ENCODE results near the gene SPDYE2B. TPM values are rescaled to one million over a fixed set of nuclear protein-coding genes. Genes with fewer than 3 reads are reported as not detected.
"Not testable (repeated sequence)": the region's sequence is repeated elsewhere in the genome, so short reads cannot be mapped to it uniquely, and the experiment has no call there.

Gene SPDYE2B
- total RNA-seq, 1 experiment from 2014 or later, result not detected

DNA sequence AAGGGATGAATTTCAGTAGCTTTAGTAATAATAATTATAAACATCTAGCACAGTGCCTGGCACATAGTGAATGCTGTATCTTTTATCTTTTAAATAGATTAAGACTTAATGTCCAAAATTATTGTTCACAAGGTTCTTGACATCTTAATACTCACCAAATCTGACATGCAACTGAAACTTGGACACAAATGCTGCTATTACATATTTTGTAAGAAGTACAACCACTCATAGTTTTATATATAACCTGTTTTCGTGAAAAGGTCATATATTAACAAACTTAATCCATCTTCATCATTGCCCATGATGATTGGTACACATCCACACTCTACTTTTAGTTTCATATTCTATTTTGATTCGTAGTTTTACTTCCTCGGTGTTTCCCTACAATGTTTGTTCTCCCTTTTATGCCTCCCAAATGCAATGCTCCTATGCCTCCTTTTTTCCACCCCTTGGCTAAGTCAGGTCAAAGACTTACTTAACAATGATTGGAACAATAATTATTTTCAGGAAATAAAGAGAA lies 45.0 kb downstream of the SPDYE2B start:
- H3K36me3 Mint-ChIP-seq; H3K4me3 Mint-ChIP-seq; H3K4me1 Mint-ChIP-seq; DNase-seq (ENCODE audit: low spot score); ATAC-seq; H3K9me3 Mint-ChIP-seq; H3K27ac Mint-ChIP-seq; POLR2A ChIA-PET; CTCF ChIA-PET: not testable (repeated sequence)
- H3K27me3 Mint-ChIP-seq (ENCODE audit: low read depth), result peaks cover 46% of the 10 kb centered on the region

GRCh38 chr7:102696009-102696408 lies 45.9 kb downstream of the SPDYE2B start:
- ATAC-seq, result peak; percentile 58
- H3K4me1 Mint-ChIP-seq; POLR2A ChIA-PET; H3K9me3 Mint-ChIP-seq; H3K27ac Mint-ChIP-seq; CTCF ChIA-PET; H3K4me3 Mint-ChIP-seq; H3K36me3 Mint-ChIP-seq; DNase-seq (ENCODE audit: low spot score): not testable (repeated sequence)
- H3K27me3 Mint-ChIP-seq (ENCODE audit: low read depth), result peaks cover 42% of the 10 kb centered on the region

DNA sequence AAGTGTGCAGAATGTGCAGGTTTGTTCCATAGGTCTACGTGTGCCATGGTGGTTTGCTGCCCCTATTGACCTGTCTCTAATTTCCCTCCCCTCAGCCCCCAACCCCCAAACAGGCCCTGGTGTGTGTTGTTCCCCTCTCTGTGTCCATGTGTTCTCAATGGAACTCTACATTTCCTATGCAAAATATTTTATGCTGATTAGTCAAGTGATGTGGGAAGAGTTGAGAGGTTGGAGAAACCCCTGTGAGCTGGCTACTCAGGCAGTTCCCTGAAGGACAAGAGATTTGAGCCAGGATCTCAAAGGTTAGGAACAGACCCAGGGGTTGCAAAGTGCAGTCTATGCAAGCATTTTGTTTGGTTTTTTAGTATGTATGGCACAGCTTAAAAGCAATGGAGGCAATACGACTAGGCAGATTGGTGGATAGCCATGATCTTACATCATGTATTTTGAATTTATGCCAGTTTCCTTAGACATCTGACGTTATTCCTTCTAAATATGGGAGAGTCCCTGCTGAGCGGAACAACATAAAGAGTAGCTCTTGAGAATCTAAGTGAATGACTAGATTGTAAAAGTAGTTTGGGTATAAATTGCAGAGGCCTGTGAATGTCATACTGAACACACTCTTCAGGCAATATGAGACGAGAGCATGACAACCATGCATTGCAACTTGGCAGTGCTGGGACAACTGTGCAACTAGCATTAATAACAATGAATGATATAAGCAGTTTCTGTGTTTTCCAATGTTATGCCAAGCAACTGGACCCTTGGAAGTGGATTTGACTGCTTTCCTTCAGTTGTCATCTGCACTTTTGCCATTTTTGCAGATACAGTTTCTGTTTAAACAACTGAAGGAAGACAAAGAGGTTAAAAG lies 47.8 kb downstream of the SPDYE2B start:
- H3K27ac Mint-ChIP-seq; DNase-seq (ENCODE audit: low spot score); H3K4me3 Mint-ChIP-seq; CTCF ChIA-PET; H3K4me1 Mint-ChIP-seq; H3K9me3 Mint-ChIP-seq; ATAC-seq; POLR2A ChIA-PET; H3K36me3 Mint-ChIP-seq: not testable (repeated sequence)
- H3K27me3 Mint-ChIP-seq (ENCODE audit: low read depth), result peaks cover 28% of the 10 kb centered on the region

GRCh38 chr7:102698962-102699750 lies 49.0 kb downstream of the SPDYE2B start:
- peaks cover 21% of the 10 kb centered on the region for H3K27me3 Mint-ChIP-seq (ENCODE audit: low read depth)
- H3K36me3 Mint-ChIP-seq; H3K9me3 Mint-ChIP-seq; H3K27ac Mint-ChIP-seq; DNase-seq (ENCODE audit: low spot score); H3K4me3 Mint-ChIP-seq; H3K4me1 Mint-ChIP-seq; CTCF ChIA-PET; ATAC-seq; POLR2A ChIA-PET: not testable (repeated sequence)

Other genes starting within 250 kb of the SPDYE2B start
- gene ORAI2, start 216.7 kb upstream of the SPDYE2B start, total RNA-seq (2021), result 22.2 to 25.9 TPM (median 24.7 TPM) in 3 replicates
- gene ALKBH4, start 185.5 kb upstream of the SPDYE2B start, total RNA-seq (2021), result 20.4 to 24.8 TPM (median 22.9 TPM) in 3 replicates
- gene LRWD1, start 185.3 kb upstream of the SPDYE2B start, total RNA-seq (2021), result 37.4 to 41.7 TPM (median 39.6 TPM) in 3 replicates
- 45.9 to 51.7 TPM (median 50.5 TPM) in 3 replicates for gene POLR2J, start 171.4 kb upstream of the SPDYE2B start, total RNA-seq (2021)
- 3.6 to 6.2 TPM (median 3.9 TPM) in 3 replicates for gene RASA4B, start 132.5 kb upstream of the SPDYE2B start, total RNA-seq (2021)
- 9.0 to 11.2 TPM (median 10.5 TPM) in 3 replicates for gene UPK3BL2, start 106.6 kb upstream of the SPDYE2B start, total RNA-seq (2021)
- gene SPDYE2, start 99.1 kb upstream of the SPDYE2B start, total RNA-seq (2021), result 0.15 to 0.23 TPM in 2 of 3 replicates, not detected in the other
- gene POLR2J3, start 77.7 kb upstream of the SPDYE2B start, total RNA-seq (2021), result 21.2 to 26.5 TPM (median 24.7 TPM) in 3 replicates
- gene RASA4, start 33.6 kb upstream of the SPDYE2B start, total RNA-seq (2021), result 11.2 to 17.9 TPM (median 17.4 TPM) in 3 replicates
- 21.3 to 27.4 TPM (median 23.2 TPM) in 3 replicates for gene UPK3BL1, start 7.5 kb upstream of the SPDYE2B start, total RNA-seq (2021)
- 4.3 to 5.9 TPM (median 5.5 TPM) in 3 replicates for gene POLR2J2, start 21.3 kb downstream of the SPDYE2B start, total RNA-seq (2021)
- 7.7 to 8.6 TPM (median 7.9 TPM) in 3 replicates for gene FAM185A, start 98.7 kb downstream of the SPDYE2B start, total RNA-seq (2021)

Data from WTC11 (cell line).